ENCODE data around the gene PUS3. TPM values are rescaled to one million over a fixed set of nuclear protein-coding genes. Genes with fewer than 3 reads are reported as not detected.
A peak's percentile ranks its signal among the peaks of the same experiment; 100 is the strongest.

The PUS3 gene
- total RNA-seq, 1 donor from 2014 or later: 14.6 TPM

- Mint-ChIP-seq H3K27ac (ENCODE audit: unreplicated experiment) (no peak overlapping the region), H3K4me3 (ENCODE audit: unreplicated experiment) (no peak overlapping the region)
Observed at GRCh38 chr11:125890447-125891100, 12.4 kb downstream of the PUS3 start.

DNA sequence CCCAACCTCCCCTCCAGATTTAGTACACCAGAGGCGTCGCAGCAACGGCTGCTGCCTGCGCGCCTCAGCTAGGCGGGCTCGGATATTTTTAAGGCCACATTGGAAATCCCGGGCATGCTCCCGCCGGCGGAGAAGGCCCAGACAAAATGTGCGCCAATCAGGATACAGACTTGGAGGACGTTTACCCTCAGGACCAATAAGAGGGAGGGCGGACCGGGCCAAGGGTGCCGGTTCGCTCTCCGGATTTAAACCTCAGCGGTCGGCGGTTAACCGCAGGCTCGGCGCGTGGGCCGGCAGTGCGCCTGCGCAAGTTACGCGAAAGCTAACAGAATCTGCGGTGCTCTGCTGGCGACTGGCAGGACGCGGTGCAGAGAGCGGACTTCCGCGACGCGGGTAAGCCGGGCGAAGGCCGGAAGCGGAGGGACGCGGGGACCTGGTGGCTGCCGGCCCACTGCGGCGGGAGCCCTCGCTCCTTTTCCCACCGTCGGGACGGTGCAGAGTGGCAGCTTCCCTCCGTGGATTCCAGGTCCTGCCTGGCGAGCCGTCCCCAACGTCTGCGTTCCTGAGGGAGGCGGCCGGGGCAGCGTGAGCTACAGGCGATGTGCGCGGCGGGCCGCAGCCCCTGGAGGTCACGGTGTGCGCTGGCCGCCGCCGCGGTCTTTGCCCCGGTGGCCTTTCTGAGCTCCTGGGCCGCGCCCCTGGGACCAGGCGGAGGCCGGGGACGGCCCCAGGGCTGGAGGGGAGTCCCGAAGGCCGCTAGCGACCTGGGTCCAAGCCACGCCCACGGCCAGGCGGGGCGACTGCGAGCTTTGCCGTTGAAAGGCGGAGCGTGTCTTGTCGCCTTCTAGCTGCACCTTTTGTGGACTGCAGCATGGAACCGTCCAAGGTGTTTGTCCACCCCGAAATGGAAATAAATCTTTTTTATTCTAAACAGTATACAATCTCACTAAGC, 15.4 kb downstream of the PUS3 start, which contains the start of gene HYLS1:
HYLS1 (plus strand) TSS at position 296 of the 952 bp plus-strand sequence. CDS start 11,701 bp downstream, outside the sequence.
- DNase-seq (ENCODE audit: extremely low spot score, unreplicated experiment): peak; percentile 96
- Mint-ChIP-seq H3K27ac (ENCODE audit: unreplicated experiment) (peak within 1 kb of the TSS; percentile 72), H3K36me3 (ENCODE audit: unreplicated experiment) (no peaks in the 10 kb centered on the region), H3K27me3 (ENCODE audit: unreplicated experiment) (no peaks in the 10 kb centered on the region), H3K4me3 (ENCODE audit: unreplicated experiment) (peak within 1 kb of the TSS; percentile 80), H3K4me1 (ENCODE audit: unreplicated experiment) (peaks cover 19% of the 10 kb centered on the region), H3K9me3 (ENCODE audit: unreplicated experiment) (no peaks in the 10 kb centered on the region)
- TF ChIP-seq, protein P1, sequence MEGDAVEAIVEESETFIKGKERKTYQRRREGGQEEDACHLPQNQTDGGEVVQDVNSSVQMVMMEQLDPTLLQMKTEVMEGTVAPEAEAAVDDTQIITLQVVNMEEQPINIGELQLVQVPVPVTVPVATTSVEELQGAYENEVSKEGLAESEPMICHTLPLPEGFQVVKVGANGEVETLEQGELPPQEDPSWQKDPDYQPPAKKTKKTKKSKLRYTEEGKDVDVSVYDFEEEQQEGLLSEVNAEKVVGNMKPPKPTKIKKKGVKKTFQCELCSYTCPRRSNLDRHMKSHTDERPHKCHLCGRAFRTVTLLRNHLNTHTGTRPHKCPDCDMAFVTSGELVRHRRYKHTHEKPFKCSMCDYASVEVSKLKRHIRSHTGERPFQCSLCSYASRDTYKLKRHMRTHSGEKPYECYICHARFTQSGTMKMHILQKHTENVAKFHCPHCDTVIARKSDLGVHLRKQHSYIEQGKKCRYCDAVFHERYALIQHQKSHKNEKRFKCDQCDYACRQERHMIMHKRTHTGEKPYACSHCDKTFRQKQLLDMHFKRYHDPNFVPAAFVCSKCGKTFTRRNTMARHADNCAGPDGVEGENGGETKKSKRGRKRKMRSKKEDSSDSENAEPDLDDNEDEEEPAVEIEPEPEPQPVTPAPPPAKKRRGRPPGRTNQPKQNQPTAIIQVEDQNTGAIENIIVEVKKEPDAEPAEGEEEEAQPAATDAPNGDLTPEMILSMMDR (IDR thresholded peaks at IDR 0.05): peak; percentile 43

More at GRCh38 chr11:125890447-125891100, 12.4 kb downstream of the PUS3 start:
- DNase-seq (ENCODE audit: extremely low spot score, unreplicated experiment): no peak
- Mint-ChIP-seq H3K9me3 (ENCODE audit: unreplicated experiment) (no peaks in the 10 kb centered on the region), H3K36me3 (ENCODE audit: unreplicated experiment) (peaks cover 19% of the 10 kb centered on the region), H3K4me1 (ENCODE audit: unreplicated experiment) (peaks cover 19% of the 10 kb centered on the region), H3K27me3 (ENCODE audit: unreplicated experiment) (no peaks in the 10 kb centered on the region)
- TF ChIP-seq, protein P1 (IDR thresholded peaks at IDR 0.05): no peak

DNA sequence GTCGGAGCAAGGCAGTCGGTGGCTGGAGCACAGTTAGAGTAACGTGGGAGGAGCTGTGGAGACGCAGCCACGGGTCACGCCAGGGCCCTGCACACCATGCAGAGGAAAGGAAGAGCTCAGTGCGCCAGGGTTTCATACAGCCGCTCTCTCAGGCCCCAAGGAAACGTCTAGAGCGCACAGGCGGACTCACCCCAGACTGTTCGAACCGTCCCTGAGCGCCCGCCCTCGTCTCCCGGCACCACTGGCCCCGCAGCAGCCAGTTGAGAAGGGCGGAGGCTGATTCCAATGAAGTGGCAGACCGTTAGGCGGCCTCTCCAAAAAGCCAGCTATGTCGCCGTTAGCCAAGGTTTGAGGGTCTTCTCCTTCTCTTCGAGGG, 16.0 kb downstream of the PUS3 start:
- peaks cover 15% of the 10 kb centered on the region for H3K4me1 Mint-ChIP-seq (ENCODE audit: unreplicated experiment)
- peak overlapping the region; percentile 72 for H3K27ac Mint-ChIP-seq (ENCODE audit: unreplicated experiment)
- H3K9me3 Mint-ChIP-seq (ENCODE audit: unreplicated experiment): no peaks in the 10 kb centered on the region
- no peak for DNase-seq (ENCODE audit: extremely low spot score, unreplicated experiment)
- H3K4me3 Mint-ChIP-seq (ENCODE audit: unreplicated experiment): peak overlapping the region; percentile 80
- H3K27me3 Mint-ChIP-seq (ENCODE audit: unreplicated experiment): peaks cover 3% of the 10 kb centered on the region
- TF ChIP-seq, protein P1 (IDR thresholded peaks at IDR 0.05): no peak
- H3K36me3 Mint-ChIP-seq (ENCODE audit: unreplicated experiment): no peaks in the 10 kb centered on the region

DNA sequence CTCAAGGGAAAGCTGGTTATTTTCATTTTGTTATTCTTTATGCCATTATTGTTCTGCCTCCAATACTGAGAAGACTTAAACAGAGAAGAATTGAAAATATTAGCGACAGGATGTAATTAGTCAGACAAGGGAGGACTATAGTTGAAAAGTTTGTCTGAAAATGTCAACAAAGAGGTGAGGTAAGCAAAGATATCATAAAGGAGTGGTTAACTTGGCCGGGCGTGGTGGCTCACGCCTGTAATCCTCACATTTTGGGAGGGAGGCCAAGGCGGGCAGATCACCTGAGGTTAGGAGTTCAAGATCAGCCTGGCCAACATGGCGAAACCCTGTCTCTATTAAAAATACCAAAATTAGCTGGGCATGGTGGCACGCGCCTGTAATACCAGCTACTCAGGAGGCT, 19.6 kb downstream of the PUS3 start:
- no peaks in the 10 kb centered on the region for H3K36me3 Mint-ChIP-seq (ENCODE audit: unreplicated experiment)
- no peak overlapping the region for H3K4me3 Mint-ChIP-seq (ENCODE audit: unreplicated experiment)
- peaks cover 7% of the 10 kb centered on the region for H3K4me1 Mint-ChIP-seq (ENCODE audit: unreplicated experiment)
- no peak for DNase-seq (ENCODE audit: extremely low spot score, unreplicated experiment)
- H3K9me3 Mint-ChIP-seq (ENCODE audit: unreplicated experiment): no peaks in the 10 kb centered on the region
- TF ChIP-seq, protein P1 (IDR thresholded peaks at IDR 0.05): no peak
- H3K27ac Mint-ChIP-seq (ENCODE audit: unreplicated experiment): no peak overlapping the region
- H3K27me3 Mint-ChIP-seq (ENCODE audit: unreplicated experiment): peaks cover 26% of the 10 kb centered on the region

DNA sequence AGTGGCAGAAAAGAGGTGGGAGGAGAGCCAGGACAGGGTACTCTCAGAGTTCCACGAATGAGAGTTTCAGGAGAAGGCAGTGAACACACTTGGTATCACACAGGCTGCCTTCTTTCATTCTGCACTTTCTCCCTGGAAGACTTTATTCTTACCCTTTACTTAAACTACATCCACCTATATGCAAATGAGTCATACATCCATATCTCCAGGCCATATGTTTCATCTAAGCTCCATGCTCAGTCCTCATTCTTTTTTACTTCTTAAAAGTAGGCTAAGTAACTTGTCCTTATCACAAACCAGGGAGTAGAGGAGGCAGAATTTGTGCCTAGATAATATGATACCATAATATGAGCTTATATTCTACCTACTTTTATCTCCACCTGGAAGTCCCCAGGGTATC, 21.7 kb downstream of the PUS3 start:
- TF ChIP-seq, protein P1 (IDR thresholded peaks at IDR 0.05): no peak
- Mint-ChIP-seq H3K36me3 (ENCODE audit: unreplicated experiment) (no peaks in the 10 kb centered on the region), H3K4me1 (ENCODE audit: unreplicated experiment) (no peaks in the 10 kb centered on the region), H3K27ac (ENCODE audit: unreplicated experiment) (no peak overlapping the region), H3K27me3 (ENCODE audit: unreplicated experiment) (peaks cover 33% of the 10 kb centered on the region), H3K9me3 (ENCODE audit: unreplicated experiment) (no peaks in the 10 kb centered on the region), H3K4me3 (ENCODE audit: unreplicated experiment) (no peak overlapping the region)
- no peak for DNase-seq (ENCODE audit: extremely low spot score, unreplicated experiment)
